Heart right ventricle (tissue), 16 donors: ENCODE measurements around the gene RUNX3. TPM values are rescaled to one million over a fixed set of nuclear protein-coding genes. Genes with fewer than 3 reads are reported as not detected.

Experiments used
- ATAC-seq, 8 donors: fragments of 200-7000 bp; cut with Tn5 transposase; one replicate each; pipeline ENCODE4 v1.9.1; 2020; ENCODE audit warnings: mild to moderate bottlenecking in 8 of 8, moderate library complexity in 8 of 8, moderate number of reproducible peaks in 1 of 8
- DNase-seq, 2 donors: peaks; one replicate each; pipeline ENCODE4 v3.0.0-alpha.2; 2020
- H3K27ac ChIP-seq, 10 donors: fragments of 200-600 bp; sonication (generic) in 2 of 10; one replicate each; pipeline versions ENCODE4 v1.5.0 to v1.8.0; 2020 to 2022; ENCODE audit warnings: mild to moderate bottlenecking in 3 of 10
- H3K27me3 ChIP-seq, 7 donors: fragments of 200-600 bp; one replicate each; pipeline ENCODE4 v1.8.0; 2021 to 2022; ENCODE audit warnings: mild to moderate bottlenecking in 2 of 7
- H3K36me3 ChIP-seq, 9 donors: fragments of 200-600 bp; sonication (generic) in 1 of 9; one replicate each; pipeline versions ENCODE4 v1.5.0 to v1.8.0; 2020 to 2022; ENCODE audit warnings: mild to moderate bottlenecking in 2 of 9
- H3K4me1 ChIP-seq, 9 donors: fragments of 200-600 bp; sonication (generic) in 1 of 9; one replicate each; pipeline versions ENCODE4 v1.5.0 to v1.8.0; 2020 to 2022; ENCODE audit warnings: mild to moderate bottlenecking in 4 of 9
- H3K4me3 ChIP-seq, 10 donors: fragments of 200-600 bp; sonication (generic) in 2 of 10; one replicate each; pipeline versions ENCODE4 v1.5.0 to v1.8.0; 2020 to 2022; ENCODE audit warnings: mild to moderate bottlenecking in 7 of 10, moderate library complexity in 2 of 10
- H3K9me3 ChIP-seq, 11 donors: fragments of 200-600 bp in 10 of 11; sonication (generic) in 2 of 11; one replicate each; pipeline versions ENCODE4 v1.5.0 to v1.8.0; 2013 to 2022; ENCODE audit warnings: mild to moderate bottlenecking in 2 of 11, control low read depth in 1 of 11, moderate library complexity in 1 of 11
- CTCF ChIP-seq, 9 donors: fragments of 200-600 bp; sonication (generic) in 2 of 9; IDR thresholded peaks; one replicate each; pipeline versions ENCODE4 v1.5.0 to v1.8.0; 2021 to 2022; ENCODE audit warnings: antibody characterized with exemption in 9 of 9, mild to moderate bottlenecking in 5 of 9, moderate library complexity in 1 of 9
- WGBS, 2 donors: extraction: QIAGEN DNeasy Blood & Tissue Kit; methylation state at CpG; one replicate each; pipeline ENCODE4 v1.1.7; 2013; ENCODE audit warnings: inconsistent platforms in 1 of 2; 5-methylcytosine and 5-hydroxymethylcytosine counted together
- intact Hi-C, 10 donors: fragments of 100-400 bp; cut with DNase I; formaldehyde crosslinking; loops; one replicate each; pipeline versions ENCODE4 v1.11.1 to v1.14.2; 2022
- polyA plus RNA-seq, 2 donors: library from polyadenylated mRNA; stranded (reverse); fragments of 200-250 nt; gene quantifications; one replicate each; pipeline ENCODE4 v1.2.3, GENCODE V29; 2013
- total RNA-seq, 10 donors: library from RNA; stranded (reverse); fragmentation: NEBNext Ultra II Directional in 3 of 10; extraction: Animal tissue kit (Norgen Biotek cat#: 25700) in 3 of 10; gene quantifications; one replicate each; pipeline versions ENCODE4 v1.2.1 to v1.2.4, GENCODE V29; 2021 to 2023
- donor health status: Arrhythmogenic right ventricular cardiomyopathy.
- donor health status: ischemic (EF 13 %, LVEDD 7.1; RV severe dilation, severe dysfunction).
- donor health status: healthy with polysubstance abuse.
- donor health status: DM: no; HTN: yes; CAD: no.
- donor health status: DM: no; HTN: no; CAD: no.
- donor health status: ischemic (EF 25% LVEDD 6.9; RV normal size, moderate dysfunction).
- donor health status: ischemic (EF 25% LVEDD 5.7; RV mildly dilated, moderate dysfunction).
- donor health status: healthy.
- donor health status: DM: yes; HTN: yes; CAD: no.
- donor health status: Ischemic cardiomyopathy.
- donor health status: ischemic (EF 35%, LVEDD 5.7; RV mildly dilated, moderate dysfunction).
- donor health status: nonischemic (EF 11% LVEDD 7.7; RV severe dilation, severe dysfunction).
- donor health status: DM: yes; HTN: yes; CAD: no.
- donor health status: PGD.
- donor health status: ischemic (EF 29% LVEDD 5.4; RV normal size, mild dysfunction).
- donor health status: nonischemic (EF 23%, LVEDD 6.1; RV moderate dilation, normal function).

Gene RUNX3
- total and polyA plus RNA-seq, 12 donors: 0.07 to 5.9 (median 0.38) TPM

- H3K36me3 ChIP-seq: no peaks in the 10 kb centered on the region
- intact Hi-C loops: no loop called here
- no peak overlapping the region for H3K27ac ChIP-seq
- TF ChIP-seq CTCF (IDR thresholded peaks at IDR 0.05): no peak
- WGBS, 2 donors: 82 to 89% methylated on average over 8 of the region's 8 CpGs
- ATAC-seq (no peak), DNase-seq (no peak)
- no peaks in the 10 kb centered on the region for H3K9me3 ChIP-seq
- H3K4me3 ChIP-seq: no peak overlapping the region
- H3K27me3 ChIP-seq: peaks cover 0 to 53% (median 23%) of the 10 kb centered on the region in 7 donors
- peaks cover 0 to 14% (median 0%) of the 10 kb centered on the region in 9 donors for H3K4me1 ChIP-seq
These were observed 25.8 kb upstream of the RUNX3 start for GRCh38 chr1:24955779-24956365.

GRCh38 chr1:24955161-24955560 lies 25.1 kb upstream of the RUNX3 start:
- peaks cover 0 to 14% (median 0%) of the 10 kb centered on the region in 9 donors for H3K4me1 ChIP-seq
- no peak for DNase-seq
- WGBS, 2 donors: 70 to 74% methylated on average over 5 of the region's 5 CpGs
- intact Hi-C loops: no loop called here
- H3K27me3 ChIP-seq: peaks cover 0 to 46% (median 21%) of the 10 kb centered on the region in 7 donors
- no peak overlapping the region for H3K4me3 ChIP-seq
- no peak for TF ChIP-seq CTCF (IDR thresholded peaks at IDR 0.05)
- no peak overlapping the region for H3K27ac ChIP-seq
- no peaks in the 10 kb centered on the region for H3K36me3 ChIP-seq
- ATAC-seq: no peak
- no peaks in the 10 kb centered on the region for H3K9me3 ChIP-seq

- H3K27ac ChIP-seq: no peak overlapping the region
- no peak for ATAC-seq
- TF ChIP-seq CTCF (IDR thresholded peaks at IDR 0.05): no peak
- peaks cover 0 to 40% (median 16%) of the 10 kb centered on the region in 7 donors for H3K27me3 ChIP-seq
- H3K36me3 ChIP-seq: no peaks in the 10 kb centered on the region
- peaks cover 0 to 14% (median 0%) of the 10 kb centered on the region in 9 donors for H3K4me1 ChIP-seq
- intact Hi-C loops: no loop called here
- DNase-seq: no peak
- no peak overlapping the region for H3K4me3 ChIP-seq
- no peaks in the 10 kb centered on the region for H3K9me3 ChIP-seq
- 91 to 92% methylated on average over 11 of the region's 11 CpGs for WGBS, 2 donors
These were observed 24.6 kb upstream of the RUNX3 start for GRCh38 chr1:24954631-24955030.

- WGBS, 2 donors: 67 to 76% methylated on average over 6 of the region's 6 CpGs
- no peaks in the 10 kb centered on the region for H3K36me3 ChIP-seq
- no peak for DNase-seq
- no peak overlapping the region for H3K4me3 ChIP-seq
- peaks cover 0 to 34% (median 14%) of the 10 kb centered on the region in 7 donors for H3K27me3 ChIP-seq
- H3K27ac ChIP-seq: no peak overlapping the region
- peaks cover 0 to 14% (median 0%) of the 10 kb centered on the region in 9 donors for H3K4me1 ChIP-seq
- no peaks in the 10 kb centered on the region for H3K9me3 ChIP-seq
- intact Hi-C loops: no loop called here
- TF ChIP-seq CTCF (IDR thresholded peaks at IDR 0.05): no peak
- no peak for ATAC-seq
These were observed 23.9 kb upstream of the RUNX3 start for GRCh38 chr1:24954022-24954421.
